ENCODE results near the gene SLFN11. TPM values are rescaled to one million over a fixed set of nuclear protein-coding genes. Genes with fewer than 3 reads are reported as not detected.

Gene SLFN11
- total and polyA plus RNA-seq, 2 experiments from 2014 or later = not detected

DNA sequence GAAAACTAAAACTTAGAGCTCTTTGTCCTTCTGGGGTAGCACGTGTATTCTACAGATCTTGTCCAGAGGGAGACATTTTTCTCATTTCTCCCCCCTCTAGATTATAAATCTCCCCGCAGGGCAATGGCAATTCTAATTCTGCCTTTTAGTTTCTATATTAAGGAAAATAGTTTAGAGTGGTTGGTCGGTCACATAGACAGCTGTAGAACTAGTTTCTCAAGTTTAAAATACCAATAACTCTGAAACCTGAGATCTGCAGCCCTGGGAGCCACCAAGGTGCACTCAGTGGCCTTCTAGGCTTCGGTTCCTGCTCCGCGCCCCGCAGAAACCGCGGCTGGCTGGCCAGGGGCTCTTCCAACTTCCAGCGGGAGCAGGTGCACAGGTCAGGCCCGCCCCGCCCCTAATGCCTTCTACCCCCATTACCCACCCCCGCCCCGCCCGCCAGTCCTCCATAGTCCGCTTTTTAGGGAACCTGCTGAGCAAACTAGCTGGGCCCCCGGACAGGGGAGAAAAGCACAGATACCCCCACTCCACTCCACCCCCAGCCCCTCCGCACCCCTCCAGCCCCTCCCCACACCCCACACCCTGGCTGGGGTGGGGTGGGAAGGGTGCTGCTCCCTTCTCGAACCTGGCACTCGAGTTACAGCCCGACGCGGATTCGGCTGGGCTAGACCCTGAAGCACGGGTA lies 431 bp downstream of the SLFN11 start:
- H3K4me1 Mint-ChIP-seq = peaks cover 13% of the 10 kb centered on the region
- Histone ChIP-seq H3K79me2 (replicated peaks; ENCODE audit: insufficient read depth) (no peaks in the 10 kb centered on the region), H3F3A (replicated peaks; ENCODE audit: low read depth) (peaks cover 3% of the 10 kb centered on the region; the same call in 1 of the 2 replicates), H3K36me3 (ENCODE audit: insufficient read depth) (no peaks in the 10 kb centered on the region), H4K20me1 (replicated peaks; ENCODE audit: insufficient read depth) (peaks cover 3% of the 10 kb centered on the region; the same call in 1 of the 2 replicates), H3K27me3 (ENCODE audit: insufficient read depth) (peaks cover 100% of the 10 kb centered on the region), H3K4me2 (peak overlapping the region; percentile 84), H3K4me3 (peak overlapping the region; percentile 59), H2AFZ (peak overlapping the region; percentile 94; the same call in 1 of the 2 replicates), H3K27ac (ENCODE audit: low read depth) (no peak overlapping the region), H3K4me1 (ENCODE audit: insufficient read depth) (peaks cover 24% of the 10 kb centered on the region), H3K9me2 (ENCODE audit: insufficient read depth) (no peaks in the 10 kb centered on the region)
- H3K27me3 Mint-ChIP-seq (ENCODE audit: insufficient read depth, low read depth, poor library complexity) = peaks cover 61% of the 10 kb centered on the region
- TF ChIP-seq, protein P1, sequence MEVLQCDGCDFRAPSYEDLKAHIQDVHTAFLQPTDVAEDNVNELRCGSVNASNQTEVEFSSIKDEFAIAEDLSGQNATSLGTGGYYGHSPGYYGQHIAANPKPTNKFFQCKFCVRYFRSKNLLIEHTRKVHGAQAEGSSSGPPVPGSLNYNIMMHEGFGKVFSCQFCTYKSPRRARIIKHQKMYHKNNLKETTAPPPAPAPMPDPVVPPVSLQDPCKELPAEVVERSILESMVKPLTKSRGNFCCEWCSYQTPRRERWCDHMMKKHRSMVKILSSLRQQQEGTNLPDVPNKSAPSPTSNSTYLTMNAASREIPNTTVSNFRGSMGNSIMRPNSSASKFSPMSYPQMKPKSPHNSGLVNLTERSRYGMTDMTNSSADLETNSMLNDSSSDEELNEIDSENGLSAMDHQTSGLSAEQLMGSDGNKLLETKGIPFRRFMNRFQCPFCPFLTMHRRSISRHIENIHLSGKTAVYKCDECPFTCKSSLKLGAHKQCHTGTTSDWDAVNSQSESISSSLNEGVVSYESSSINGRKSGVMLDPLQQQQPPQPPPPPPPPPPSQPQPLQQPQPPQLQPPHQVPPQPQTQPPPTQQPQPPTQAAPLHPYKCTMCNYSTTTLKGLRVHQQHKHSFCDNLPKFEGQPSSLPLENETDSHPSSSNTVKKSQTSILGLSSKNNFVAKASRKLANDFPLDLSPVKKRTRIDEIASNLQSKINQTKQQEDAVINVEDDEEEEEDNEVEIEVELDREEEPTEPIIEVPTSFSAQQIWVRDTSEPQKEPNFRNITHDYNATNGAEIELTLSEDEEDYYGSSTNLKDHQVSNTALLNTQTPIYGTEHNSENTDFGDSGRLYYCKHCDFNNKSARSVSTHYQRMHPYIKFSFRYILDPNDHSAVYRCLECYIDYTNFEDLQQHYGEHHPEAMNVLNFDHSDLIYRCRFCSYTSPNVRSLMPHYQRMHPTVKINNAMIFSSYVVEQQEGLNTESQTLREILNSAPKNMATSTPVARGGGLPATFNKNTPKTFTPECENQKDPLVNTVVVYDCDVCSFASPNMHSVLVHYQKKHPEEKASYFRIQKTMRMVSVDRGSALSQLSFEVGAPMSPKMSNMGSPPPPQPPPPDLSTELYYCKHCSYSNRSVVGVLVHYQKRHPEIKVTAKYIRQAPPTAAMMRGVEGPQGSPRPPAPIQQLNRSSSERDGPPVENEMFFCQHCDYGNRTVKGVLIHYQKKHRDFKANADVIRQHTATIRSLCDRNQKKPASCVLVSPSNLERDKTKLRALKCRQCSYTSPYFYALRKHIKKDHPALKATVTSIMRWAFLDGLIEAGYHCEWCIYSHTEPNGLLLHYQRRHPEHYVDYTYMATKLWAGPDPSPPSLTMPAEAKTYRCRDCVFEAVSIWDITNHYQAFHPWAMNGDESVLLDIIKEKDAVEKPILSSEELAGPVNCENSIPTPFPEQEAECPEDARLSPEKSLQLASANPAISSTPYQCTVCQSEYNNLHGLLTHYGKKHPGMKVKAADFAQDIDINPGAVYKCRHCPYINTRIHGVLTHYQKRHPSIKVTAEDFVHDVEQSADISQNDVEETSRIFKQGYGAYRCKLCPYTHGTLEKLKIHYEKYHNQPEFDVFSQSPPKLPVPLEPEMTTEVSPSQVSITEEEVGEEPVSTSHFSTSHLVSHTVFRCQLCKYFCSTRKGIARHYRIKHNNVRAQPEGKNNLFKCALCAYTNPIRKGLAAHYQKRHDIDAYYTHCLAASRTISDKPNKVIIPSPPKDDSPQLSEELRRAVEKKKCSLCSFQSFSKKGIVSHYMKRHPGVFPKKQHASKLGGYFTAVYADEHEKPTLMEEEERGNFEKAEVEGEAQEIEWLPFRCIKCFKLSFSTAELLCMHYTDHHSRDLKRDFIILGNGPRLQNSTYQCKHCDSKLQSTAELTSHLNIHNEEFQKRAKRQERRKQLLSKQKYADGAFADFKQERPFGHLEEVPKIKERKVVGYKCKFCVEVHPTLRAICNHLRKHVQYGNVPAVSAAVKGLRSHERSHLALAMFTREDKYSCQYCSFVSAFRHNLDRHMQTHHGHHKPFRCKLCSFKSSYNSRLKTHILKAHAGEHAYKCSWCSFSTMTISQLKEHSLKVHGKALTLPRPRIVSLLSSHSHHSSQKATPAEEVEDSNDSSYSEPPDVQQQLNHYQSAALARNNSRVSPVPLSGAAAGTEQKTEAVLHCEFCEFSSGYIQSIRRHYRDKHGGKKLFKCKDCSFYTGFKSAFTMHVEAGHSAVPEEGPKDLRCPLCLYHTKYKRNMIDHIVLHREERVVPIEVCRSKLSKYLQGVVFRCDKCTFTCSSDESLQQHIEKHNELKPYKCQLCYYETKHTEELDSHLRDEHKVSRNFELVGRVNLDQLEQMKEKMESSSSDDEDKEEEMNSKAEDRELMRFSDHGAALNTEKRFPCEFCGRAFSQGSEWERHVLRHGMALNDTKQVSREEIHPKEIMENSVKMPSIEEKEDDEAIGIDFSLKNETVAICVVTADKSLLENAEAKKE (CRISPR knock-in tag; IDR thresholded peaks at IDR 0.05) = no peak
- peak; percentile 74 for TF ChIP-seq EZH2 (IDR thresholded peaks at IDR 0.05; ENCODE audit: low read depth, unreplicated experiment)
- H3K9me3 Mint-ChIP-seq = peaks cover 5% of the 10 kb centered on the region; the same call in 1 of the 3 replicates
- H3K36me3 Mint-ChIP-seq (ENCODE audit: low read depth) = no peaks in the 10 kb centered on the region; the same call in 2 of the 3 replicates
- DNase-seq (ENCODE audit: low spot score) (peak; percentile 57), ATAC-seq (peak; percentile 42)
- H3K27ac Mint-ChIP-seq = no peak overlapping the region
- H3K4me3 Mint-ChIP-seq = peak overlapping the region; percentile 76

DNA sequence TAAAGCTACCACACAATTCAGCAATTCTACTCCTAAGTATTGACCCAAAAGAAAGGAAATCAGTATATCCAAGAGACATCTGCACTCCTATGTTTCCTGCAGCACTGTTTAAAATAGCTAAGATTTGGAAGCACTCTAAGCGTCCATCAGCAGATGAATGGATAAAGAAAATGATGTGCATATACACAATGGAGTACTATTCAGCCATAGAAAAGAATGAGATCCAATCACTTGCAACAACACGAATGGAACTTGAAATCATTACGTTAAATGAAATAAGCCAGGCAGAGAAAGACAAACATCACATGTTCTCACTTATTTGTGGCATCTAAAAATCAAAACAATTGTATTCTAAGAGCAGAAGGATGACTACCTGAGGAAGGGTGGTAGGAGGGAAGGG lies 1.5 kb downstream of the SLFN11 start:
- Histone ChIP-seq H2AFZ (no peak overlapping the region), H3K4me3 (no peak overlapping the region), H3K27ac (ENCODE audit: low read depth) (no peak overlapping the region), H4K20me1 (replicated peaks; ENCODE audit: insufficient read depth) (peaks cover 3% of the 10 kb centered on the region; the same call in 1 of the 2 replicates), H3K36me3 (ENCODE audit: insufficient read depth) (no peaks in the 10 kb centered on the region), H3K4me2 (no peak overlapping the region), H3F3A (replicated peaks; ENCODE audit: low read depth) (peaks cover 3% of the 10 kb centered on the region; the same call in 1 of the 2 replicates), H3K79me2 (replicated peaks; ENCODE audit: insufficient read depth) (no peaks in the 10 kb centered on the region), H3K4me1 (ENCODE audit: insufficient read depth) (peaks cover 27% of the 10 kb centered on the region), H3K27me3 (ENCODE audit: insufficient read depth) (peaks cover 100% of the 10 kb centered on the region), H3K9me2 (ENCODE audit: insufficient read depth) (no peaks in the 10 kb centered on the region)
- Mint-ChIP-seq H3K4me3 (no peak overlapping the region), H3K36me3 (ENCODE audit: low read depth) (no peaks in the 10 kb centered on the region; the same call in 2 of the 3 replicates), H3K9me3 (peaks cover 5% of the 10 kb centered on the region; the same call in 1 of the 3 replicates), H3K4me1 (peaks cover 16% of the 10 kb centered on the region), H3K27ac (no peak overlapping the region), H3K27me3 (ENCODE audit: insufficient read depth, low read depth, poor library complexity) (peaks cover 60% of the 10 kb centered on the region)
- TF ChIP-seq EZH2phosphoT487 (IDR thresholded peaks at IDR 0.05; ENCODE audit: unreplicated experiment) = no peak
- TF ChIP-seq, protein P2, sequence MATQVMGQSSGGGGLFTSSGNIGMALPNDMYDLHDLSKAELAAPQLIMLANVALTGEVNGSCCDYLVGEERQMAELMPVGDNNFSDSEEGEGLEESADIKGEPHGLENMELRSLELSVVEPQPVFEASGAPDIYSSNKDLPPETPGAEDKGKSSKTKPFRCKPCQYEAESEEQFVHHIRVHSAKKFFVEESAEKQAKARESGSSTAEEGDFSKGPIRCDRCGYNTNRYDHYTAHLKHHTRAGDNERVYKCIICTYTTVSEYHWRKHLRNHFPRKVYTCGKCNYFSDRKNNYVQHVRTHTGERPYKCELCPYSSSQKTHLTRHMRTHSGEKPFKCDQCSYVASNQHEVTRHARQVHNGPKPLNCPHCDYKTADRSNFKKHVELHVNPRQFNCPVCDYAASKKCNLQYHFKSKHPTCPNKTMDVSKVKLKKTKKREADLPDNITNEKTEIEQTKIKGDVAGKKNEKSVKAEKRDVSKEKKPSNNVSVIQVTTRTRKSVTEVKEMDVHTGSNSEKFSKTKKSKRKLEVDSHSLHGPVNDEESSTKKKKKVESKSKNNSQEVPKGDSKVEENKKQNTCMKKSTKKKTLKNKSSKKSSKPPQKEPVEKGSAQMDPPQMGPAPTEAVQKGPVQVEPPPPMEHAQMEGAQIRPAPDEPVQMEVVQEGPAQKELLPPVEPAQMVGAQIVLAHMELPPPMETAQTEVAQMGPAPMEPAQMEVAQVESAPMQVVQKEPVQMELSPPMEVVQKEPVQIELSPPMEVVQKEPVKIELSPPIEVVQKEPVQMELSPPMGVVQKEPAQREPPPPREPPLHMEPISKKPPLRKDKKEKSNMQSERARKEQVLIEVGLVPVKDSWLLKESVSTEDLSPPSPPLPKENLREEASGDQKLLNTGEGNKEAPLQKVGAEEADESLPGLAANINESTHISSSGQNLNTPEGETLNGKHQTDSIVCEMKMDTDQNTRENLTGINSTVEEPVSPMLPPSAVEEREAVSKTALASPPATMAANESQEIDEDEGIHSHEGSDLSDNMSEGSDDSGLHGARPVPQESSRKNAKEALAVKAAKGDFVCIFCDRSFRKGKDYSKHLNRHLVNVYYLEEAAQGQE (IDR thresholded peaks at IDR 0.05; ENCODE audit: unreplicated experiment) = no peak
- TF ChIP-seq, protein P3, sequence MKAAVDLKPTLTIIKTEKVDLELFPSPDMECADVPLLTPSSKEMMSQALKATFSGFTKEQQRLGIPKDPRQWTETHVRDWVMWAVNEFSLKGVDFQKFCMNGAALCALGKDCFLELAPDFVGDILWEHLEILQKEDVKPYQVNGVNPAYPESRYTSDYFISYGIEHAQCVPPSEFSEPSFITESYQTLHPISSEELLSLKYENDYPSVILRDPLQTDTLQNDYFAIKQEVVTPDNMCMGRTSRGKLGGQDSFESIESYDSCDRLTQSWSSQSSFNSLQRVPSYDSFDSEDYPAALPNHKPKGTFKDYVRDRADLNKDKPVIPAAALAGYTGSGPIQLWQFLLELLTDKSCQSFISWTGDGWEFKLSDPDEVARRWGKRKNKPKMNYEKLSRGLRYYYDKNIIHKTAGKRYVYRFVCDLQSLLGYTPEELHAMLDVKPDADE (IDR thresholded peaks at IDR 0.05) = no peak
- ATAC-seq = no peak
- no peak for DNase-seq (ENCODE audit: low spot score)

Measured in GM23338 (cell line).